Dermis microvascular lymphatic vessel endothelial cell (primary cell): ENCODE results near the gene POLQ. TPM values are rescaled to one million over a fixed set of nuclear protein-coding genes. Genes with fewer than 3 reads are reported as not detected.
"Not testable (repeated sequence)": the region's sequence is repeated elsewhere in the genome, so short reads cannot be mapped to it uniquely, and the experiment has no call there.

Source experiments
- DNase-seq, 2 donors: peaks; one replicate each; pipeline versions ENCODE4 v3.0.0 to v3.0.0-alpha.2; 2010; ENCODE audit warnings: low read depth in 2 of 2
- total RNA-seq: library from RNA; depleted of rRNA; stranded (reverse); fragments of >200 nt; gene quantifications from 2 replicates; pipeline ENCODE4 v1.2.1, GENCODE V29; 2014

Gene POLQ
- total RNA-seq, 1 donor from 2014 or later = 4.0 TPM

DNA sequence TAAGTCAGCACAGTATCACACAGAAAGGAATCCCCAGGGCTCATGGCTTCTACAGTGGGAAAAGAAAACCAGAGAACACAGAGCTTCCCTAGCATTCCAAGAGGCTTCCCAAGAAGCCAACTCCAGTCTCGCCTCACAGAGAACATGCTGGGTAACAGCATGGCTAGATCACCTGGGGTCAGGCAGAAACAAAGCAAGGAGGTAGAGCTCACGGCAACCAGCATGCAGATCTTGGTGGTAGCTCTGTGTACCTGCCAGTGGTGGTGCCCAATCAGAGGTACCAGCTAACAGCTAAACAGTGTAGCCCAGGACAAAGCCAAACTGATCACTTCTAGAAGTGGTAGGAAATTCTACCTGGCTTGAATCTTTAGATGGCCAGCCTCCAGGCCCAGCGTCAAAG, 31.3 kb downstream of the POLQ start:
- DNase-seq = no peak

DNA sequence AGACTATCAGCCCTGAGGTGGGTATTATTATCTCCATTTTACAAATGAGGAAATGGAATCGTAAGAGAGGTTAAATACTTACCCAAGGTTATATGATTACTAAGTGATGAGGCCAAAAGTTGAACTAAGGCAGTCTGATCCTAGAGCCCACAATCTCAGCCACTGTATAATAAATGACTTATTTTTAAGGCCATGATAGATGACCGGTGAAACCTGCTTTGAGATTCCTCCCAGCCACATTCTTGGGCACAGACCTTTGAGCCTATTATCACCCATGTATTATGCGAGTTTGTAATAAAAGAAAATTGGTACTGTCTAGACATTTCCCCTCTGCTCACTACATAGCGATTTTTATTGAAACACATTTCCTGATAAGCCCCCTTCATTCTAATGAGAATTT, 37.4 kb downstream of the POLQ start:
- no peak for DNase-seq

DNA sequence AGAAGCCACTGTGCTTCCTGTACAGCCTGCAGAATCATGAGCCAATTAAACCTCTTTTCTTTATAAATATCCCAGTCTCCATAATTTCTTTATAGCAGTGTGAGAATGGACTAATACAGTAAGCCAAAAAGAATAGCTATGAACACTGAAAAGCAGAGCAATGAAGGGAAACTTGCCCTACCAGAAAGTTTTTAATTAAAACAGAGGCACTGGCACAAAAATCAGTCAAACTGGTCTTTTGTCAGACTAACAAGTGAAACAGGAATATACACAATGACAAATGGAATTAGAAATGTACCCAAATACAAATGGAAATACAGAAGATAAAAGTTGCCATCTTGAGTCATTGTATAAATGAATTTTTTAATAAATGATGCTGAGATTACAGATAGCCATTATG, 40.5 kb downstream of the POLQ start:
- DNase-seq = no peak

DNA sequence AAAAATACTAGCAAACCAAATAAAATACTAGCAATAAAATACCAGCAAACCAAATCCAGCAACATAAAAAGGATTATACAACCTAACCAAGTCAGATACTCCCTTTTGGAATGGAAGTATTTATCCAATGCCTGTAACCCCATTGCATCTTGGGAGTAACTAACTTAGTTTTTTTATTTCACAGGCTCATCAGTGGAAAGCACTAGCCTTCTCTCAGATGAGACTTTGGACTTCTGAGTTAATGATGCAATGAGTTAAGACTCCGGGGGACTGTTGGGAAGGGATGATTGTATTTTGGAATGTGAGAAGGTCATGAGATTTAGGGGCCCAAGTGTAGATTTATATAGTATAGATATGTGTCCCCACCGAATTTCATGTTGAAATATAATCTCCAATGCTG, 41.2 kb downstream of the POLQ start:
- no peak for DNase-seq

DNA sequence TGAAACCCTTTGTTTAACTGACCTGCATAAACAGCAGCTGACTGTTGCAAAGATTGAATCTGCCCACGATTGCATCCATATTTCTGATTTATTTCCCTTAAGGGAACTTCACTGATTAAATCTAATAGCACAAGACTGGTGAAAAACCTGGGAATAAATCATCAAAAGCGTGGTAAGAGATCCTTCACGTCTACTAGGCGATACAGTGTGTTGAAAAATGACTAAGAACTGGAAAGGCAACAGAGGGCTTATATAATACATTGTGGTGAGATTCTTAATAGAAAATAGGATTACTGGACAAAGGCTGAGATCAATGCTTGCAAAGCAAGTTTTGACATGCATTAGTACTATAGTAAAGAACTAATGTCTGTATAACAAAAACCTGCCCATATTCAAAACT, 49.0 kb downstream of the POLQ start:
- no peak for DNase-seq

DNA sequence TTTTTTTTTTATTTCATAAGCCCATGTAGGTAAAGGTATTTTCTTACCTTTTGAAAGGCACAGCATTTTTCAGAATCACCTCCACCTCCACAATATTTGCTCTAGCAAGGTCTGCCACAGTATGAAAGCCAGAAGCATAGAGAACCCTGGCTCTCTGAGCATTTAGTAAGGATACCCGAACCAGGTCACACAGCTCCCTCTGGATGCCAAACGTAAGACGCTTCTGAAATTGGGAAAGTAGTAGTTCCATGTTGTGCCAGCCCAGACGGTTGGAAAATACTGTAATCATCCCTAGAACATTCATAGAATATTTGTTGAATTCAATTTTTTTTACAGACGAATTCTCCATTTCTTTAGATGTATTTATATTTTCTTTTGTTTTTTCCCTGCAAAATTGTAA, 52.4 kb downstream of the POLQ start:
- no peak for DNase-seq

DNA sequence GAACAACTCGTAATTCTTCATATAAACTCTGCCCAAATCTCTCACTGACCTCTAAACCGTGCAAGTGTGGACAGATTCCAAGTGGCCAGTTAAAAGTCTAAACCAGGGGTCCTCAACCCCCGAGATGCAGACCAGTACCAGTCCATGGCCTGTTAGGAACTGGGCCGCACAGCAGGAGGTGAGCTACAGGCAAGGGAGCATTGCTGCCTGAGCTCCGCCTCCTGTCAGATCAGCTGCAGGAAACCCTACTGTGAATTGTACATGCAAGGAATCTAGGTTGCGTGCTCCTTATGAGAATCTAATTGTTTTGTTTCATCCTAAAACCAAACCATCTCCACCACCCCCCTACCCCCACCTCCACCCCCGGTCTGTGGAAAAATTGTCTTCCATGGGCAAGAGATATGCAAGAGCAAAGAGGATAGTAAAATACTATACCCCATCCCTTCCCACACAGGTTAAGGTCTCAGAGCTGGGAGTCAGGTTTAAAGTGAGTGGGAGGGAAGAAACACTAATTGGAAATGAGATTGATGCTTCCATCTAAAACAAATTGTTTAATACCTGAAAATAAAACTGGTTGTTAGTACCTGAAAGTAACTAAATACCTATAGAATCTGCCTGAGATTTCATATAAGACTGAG, 54.0 kb downstream of the POLQ start:
- no peak for DNase-seq

DNA sequence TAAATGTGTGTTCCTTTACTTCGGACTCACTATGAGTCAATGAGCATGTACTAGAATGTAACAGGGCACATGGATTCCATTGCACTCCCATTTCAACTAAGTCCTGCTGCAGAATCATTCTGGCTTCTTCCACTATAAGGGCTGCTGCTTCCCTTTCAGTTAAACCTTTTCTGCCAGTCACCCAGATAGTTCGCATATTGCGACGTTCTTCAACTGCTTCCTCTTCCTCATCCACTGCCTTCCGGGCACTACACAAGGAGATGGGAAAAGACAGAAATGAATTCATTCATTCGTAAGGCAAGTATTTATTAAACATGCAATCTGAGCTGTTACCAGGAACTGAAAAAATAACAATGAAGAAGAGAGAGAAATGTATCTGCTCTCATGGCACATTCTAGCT, 55.6 kb downstream of the POLQ start:
- DNase-seq = no peak

DNA sequence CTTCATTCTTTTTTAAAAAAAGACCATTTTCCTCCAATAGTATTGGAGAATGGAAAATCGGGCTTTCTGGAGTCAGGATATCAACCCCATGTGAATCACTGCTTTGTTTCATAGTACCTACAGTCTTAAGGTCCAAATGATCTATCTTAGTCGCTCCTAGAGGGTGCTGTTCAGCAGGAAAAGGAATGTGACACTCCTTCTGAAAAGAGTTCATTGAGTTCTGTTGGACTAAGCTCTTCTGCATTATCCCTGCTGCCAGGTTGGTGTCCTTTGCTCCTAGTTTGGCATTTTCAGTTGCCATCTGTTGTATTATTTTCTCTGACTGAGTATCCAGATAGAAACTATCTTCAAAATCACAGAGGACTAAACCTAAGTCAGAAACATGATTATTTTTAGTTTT, 57.2 kb downstream of the POLQ start:
- DNase-seq = no peak

DNA sequence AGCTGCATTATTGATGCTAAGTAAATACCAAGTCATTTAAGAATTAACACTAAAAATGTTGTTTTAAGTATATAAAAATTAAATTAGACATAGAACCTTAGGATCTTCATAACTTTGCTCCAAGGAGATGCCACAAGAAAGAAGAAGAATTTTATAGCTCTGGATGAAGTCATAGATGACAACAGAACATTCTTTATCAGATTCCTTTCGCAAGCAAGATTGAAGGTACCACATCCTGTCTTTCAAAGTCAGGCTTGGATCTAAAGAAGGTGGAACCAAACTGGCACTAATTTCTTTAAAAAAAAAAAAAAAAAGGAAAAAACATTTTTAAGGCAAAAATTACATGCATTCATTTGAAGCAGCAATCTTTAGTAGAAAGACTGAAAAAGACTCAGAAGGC, 62.5 kb downstream of the POLQ start:
- DNase-seq = no peak

DNA sequence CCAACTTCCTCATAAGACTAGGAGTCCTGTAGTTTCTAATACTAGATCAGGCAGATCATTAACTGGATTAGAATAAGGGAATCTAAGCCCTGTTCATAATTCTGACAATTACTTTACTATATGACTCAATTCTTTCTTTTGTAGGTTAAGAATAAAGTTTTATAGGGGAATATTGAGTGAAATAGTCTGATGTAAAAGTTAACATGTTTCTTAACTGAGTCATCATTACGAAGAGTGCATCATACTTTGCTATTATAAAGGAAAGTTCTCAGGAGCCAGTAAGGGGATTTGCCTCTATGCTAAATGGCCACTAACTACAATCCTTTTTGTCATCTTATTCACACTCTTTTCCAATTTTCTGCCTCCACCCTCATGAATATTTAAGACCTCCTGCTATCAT, 63.1 kb downstream of the POLQ start:
- DNase-seq = peak in 1 of 2 donors; percentile 18

DNA sequence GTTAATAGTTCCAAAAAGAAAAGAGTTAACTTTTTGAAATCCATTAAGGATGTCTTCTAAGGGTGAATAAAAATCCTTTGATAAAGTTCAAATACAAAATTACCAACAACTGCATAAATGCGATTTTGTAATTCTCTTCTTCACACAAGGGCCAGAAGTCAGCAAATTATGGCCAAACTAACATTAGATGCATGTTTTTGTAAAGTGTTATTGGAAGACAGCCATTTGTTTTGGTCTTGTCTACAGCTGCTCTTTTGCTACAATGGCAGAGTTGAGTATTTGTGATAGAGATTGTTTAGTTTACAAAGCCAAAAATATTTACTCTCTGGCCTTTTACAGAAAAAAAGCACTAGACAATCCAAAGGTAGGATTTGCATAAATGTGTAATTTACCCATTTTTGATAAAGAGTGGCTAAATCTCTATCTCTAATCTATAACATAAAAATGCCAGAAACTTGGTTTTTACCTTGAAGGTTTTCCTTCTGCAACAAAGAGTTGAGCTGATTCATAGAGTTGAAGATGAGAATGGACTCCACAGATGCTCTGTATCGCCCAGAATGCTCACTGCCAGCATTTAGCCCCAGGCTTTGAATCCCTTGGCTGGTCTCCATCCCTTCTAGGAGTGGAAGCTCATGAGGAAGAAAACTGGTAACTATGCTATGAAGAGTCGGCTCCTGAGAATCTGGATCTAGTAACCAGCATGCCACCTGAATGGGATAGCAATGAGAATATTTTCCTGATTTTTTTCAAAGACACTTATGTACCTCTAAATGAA, 64.5 kb downstream of the POLQ start:
- no peak for DNase-seq

DNA sequence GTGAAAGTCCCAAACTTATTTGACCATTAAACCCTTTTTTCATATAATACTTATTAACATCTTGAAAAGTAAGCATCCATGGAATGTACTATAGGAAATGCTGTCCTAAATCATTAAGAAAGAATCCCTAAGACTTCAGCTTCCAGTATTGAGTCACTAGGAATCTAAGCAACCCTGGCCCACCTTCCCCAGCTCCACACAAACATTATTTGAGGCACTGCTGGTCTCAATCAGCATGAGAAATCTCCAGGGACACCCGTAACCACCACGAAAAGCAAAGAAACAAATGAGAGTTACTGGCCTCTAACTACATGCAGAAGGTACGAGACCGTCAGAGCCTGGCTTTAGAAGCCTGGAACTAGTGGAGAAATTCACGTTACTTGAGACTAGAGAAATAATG, 68.2 kb downstream of the POLQ start:
- DNase-seq = peak in 1 of 2 donors; percentile 6

DNA sequence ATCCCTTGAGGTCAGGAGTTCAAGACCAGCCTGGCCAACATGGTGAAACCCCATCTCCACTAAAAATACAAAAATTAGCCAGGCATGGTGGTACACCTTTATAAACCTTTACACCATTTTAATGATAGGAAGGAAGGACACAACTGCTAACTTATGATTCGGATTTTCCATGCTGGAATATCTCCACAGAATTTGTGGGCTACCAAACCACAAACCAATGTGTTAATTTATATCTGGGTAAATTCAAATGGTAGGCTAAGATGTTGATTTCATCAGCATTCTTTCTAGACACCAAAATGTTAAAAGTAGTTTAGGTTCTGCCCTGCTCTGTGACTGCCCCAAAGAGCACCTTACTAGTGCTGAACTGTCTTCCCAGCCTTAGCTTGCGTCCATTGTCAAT, 72.8 kb downstream of the POLQ start:
- no peak for DNase-seq

DNA sequence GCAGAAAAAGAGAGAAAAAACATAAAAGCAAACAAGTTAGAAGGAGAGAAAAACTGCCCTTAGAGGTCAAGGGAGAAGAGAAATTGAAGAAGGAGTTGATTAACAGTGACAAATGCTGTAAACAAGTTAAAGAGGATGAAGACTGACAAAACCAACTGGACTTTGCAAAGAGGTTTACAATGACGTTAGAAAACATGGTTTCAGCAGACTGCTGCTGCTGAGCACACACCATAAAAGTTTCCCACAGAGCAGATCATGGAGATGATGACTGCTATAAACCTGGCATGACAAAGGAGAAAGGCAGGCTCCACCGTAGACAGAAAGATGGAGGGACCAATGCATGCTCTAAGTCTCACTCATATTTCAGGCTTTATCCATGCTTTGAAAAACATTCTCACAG, 78.7 kb downstream of the POLQ start:
- DNase-seq = no peak

DNA sequence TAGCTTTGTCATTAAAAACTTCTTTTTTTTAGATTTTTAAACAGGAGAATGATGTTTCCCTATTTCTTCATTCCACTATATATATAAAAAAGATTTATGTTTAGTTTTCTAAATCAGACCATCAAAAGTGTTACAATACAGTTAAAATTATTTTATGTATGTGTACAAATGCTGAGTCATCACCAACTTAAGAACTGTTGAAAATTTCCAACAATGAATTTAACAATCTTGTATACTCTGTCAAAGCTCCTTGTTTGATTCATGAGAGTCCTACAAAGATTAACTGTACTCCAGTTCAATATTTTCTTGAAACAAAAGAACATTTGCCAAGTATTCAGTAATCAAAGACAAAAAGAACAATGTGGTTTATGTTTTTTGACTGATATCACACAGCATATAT, 82.0 kb downstream of the POLQ start:
- no peak for DNase-seq

DNA sequence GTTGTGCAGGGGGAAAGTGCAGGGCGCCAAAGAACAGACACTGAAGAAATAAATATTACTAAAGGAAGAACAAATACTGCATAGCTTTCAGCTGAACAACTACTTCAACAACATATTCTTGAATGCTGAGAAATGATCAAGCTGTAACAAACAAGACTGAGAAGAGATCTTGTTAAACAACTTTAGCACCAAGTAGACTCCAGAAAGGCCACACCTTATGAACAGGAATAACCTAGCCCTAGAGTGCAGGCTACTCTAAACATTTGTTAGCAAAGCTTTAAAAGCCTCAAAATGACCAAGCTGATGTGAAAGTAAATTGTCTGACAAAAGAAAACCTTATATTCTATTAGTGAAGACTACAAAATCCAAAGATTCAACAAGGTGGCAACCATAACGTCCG, 83.2 kb downstream of the POLQ start:
- DNase-seq = no peak

DNA sequence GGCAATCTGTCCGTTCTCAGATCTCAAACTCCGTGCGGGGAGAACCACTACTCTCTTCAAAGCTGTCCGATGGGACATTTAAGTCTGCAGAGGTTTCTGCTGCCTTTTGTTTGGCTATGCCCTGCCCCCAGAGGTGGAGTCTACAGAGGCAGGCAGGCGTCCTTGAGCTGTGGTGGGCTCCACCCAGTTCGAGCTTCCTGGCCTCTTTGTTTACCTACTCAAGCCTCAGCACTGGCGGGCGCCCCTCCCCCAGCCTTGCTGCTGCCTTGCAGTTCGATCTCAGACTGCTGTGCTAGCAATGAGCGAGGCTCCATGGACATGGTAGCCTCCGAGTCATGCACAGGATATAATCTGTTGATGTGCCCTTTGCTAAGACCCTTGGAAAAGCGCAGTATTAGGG, 94.0 kb downstream of the POLQ start:
- DNase-seq = not testable (repeated sequence)

DNA sequence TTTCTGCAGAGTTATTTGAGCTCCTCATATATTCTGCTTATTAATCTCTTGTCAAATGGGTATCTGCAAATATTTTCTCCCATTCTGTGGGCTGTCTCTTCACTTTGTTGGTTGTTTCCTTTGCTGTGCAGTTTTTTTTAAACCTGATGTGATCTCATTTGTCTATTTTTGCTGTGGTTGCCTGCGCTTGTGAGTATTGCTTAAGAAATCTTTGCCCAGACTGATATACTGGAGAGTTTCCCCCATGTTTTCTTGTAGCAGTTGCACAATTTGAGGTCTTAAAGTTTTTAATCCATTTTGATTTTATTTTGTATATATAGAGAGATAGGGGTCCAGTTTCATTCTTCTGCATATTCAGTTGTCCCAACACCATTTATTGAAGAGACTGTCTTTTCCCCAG, 102.3 kb downstream of the POLQ start:
- no peak for DNase-seq

DNA sequence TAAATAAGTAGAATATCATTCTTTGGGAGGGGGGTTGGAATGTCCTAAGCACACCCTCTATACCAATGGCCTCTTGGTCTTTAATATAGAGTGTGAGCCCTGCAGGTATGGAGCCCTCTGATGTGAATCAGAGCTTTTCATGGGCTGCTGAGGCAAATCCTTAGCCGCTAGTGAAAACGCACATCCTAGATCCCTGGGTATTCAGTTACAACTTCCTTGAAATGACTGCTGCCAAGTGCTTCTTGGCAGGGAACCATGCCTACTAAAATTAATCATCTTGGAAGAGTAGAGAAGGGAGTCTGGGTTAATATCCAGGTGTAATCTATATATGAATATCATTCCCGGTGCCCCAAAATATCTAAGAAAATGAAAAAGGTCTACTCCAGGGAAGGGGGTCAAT, 109.1 kb downstream of the POLQ start:
- no peak for DNase-seq

DNA sequence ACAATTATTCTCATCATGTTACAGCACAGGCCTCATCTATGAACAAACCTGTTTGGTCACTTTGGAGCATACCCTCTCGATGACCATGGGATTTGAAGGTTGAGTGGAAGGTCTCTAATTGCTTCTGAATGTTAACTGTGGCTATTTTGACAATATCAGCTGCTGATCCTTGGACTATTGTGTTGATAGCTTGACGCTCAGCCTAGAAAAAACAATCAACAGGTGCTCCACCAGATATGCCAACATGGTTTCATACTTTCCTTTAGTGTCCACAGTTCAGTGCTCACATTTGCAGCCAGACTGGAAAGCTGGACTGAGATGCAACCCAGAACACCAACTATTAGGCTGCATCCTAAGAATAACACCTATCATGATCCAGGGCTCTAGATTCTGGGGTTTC, 109.7 kb downstream of the POLQ start:
- no peak for DNase-seq

DNA sequence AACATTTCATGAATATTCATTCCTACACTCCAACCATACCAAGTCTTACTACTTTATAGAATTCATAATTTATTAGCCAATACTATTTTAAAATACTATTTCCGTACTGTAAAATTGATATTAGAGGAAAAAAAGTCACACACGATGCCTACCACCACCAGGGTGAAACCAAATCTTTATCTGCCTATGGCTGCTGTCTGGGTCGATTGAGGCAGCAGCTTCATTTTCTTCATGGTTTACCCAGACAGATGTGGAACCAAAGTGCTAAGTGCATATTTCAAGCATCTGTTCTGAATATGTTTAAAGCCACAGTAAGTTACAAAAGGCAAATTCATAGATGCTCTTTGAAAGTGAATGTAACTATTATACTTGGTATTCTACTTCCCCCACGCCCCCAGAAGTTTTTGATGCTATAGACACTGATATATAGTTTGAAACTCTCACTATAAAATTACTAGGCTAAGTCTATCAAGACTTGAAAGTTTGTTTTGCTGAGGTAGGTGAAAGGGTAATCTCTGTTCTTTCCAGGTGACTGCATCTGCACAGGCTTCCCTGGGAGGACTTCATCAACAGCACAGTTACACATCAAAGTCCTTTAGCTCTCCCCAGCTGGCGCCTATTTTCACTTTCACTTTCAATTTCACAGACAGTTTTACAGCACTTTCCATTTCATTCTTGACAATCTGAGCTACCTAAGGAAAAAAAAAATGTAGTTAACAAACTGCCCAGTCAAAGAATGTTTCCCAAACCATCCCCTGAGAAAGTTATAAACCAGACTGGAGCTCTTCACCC, 113.9 kb downstream of the POLQ start:
- DNase-seq = peak; percentile 59 to 64
